22Rv1 (cell line): ENCODE data around the gene KCTD19.

Source experiments
- ZFX ChIP-seq: fragments of 450-650 bp; IDR thresholded peaks from 2 replicates; pipeline ENCODE4 v1.6.1; 2017; ENCODE audit warnings: antibody characterized with exemption, borderline replicate concordance
- TF ChIP-seq, protein P1 (sequence below): fragments of 450-650 bp; IDR thresholded peaks from 2 replicates; pipeline ENCODE4 v1.5.1; 2017; ENCODE audit warnings: mild to moderate bottlenecking

DNA sequence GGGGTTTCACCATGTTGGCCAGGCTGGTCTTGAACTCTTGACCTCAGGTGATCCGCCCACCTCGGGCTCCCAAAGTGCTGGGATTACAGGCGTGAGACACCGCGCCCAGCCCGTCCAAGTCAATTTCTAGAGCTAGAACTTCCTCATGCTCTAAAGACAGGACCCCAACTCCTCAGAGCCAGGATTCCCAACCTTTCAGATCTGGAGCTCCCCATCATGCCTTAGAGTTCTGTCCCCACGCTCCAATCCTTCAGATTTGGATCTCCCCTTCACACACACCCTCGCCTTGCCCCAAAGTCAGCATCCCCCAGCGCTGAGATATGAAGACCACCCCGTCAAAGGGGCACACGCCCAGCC is 448 bp downstream of the KCTD19 start:
- TF ChIP-seq, protein P1, sequence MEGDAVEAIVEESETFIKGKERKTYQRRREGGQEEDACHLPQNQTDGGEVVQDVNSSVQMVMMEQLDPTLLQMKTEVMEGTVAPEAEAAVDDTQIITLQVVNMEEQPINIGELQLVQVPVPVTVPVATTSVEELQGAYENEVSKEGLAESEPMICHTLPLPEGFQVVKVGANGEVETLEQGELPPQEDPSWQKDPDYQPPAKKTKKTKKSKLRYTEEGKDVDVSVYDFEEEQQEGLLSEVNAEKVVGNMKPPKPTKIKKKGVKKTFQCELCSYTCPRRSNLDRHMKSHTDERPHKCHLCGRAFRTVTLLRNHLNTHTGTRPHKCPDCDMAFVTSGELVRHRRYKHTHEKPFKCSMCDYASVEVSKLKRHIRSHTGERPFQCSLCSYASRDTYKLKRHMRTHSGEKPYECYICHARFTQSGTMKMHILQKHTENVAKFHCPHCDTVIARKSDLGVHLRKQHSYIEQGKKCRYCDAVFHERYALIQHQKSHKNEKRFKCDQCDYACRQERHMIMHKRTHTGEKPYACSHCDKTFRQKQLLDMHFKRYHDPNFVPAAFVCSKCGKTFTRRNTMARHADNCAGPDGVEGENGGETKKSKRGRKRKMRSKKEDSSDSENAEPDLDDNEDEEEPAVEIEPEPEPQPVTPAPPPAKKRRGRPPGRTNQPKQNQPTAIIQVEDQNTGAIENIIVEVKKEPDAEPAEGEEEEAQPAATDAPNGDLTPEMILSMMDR, result no peak
- no peak for TF ChIP-seq ZFX
